B cell (primary cell): ENCODE data around the gene KPRP.

Experiments
- CTCF ChIP-seq: fragments of 200-600 bp; IDR thresholded peaks from one replicate; pipeline ENCODE4 v1.8.0; 2022; ENCODE audit warnings: antibody characterized with exemption, mild to moderate bottlenecking
- EZH2 ChIP-seq: IDR thresholded peaks from 2 replicates; pipeline ENCODE4 v1.6.1; 2012; ENCODE audit warnings: borderline replicate concordance, low read depth, mild to moderate bottlenecking, moderate library complexity, low read length; ENCODE audit not compliant: insufficient read depth, poor library complexity, severe bottlenecking

- TF ChIP-seq CTCF (no peak), EZH2 (no peak)
Observed at GRCh38 chr1:152801333-152801732, 43.5 kb downstream of the KPRP start.
